HCT116 (cell line): ENCODE measurements around the gene RGS12. TPM values are rescaled to one million over a fixed set of nuclear protein-coding genes. Genes with fewer than 3 reads are reported as not detected.

Experiments
- ATAC-seq: fragments of 200-7000 bp; cut with Tn5 transposase; 2 replicates; pipeline ENCODE4 v1.9.1; 2020; ENCODE audit warnings: mild to moderate bottlenecking, moderate library complexity
- BruUV-seq: library from RNA; stranded (reverse); fragments of 400-500 nt; replicated peaks from 2 replicates; lab custom pipeline; 2021; lab: Mats Ljungman, UMichigan
- CTCF ChIA-PET: fragments of 300-600 bp; sonication (Branson Sonifier 250); formaldehyde crosslinking; loops from one replicate; lab custom pipeline; 2021; ENCODE audit warnings: antibody characterized with exemption; lab: Charles Lee
- POLR2A ChIA-PET: fragments of 300-600, 350-600 bp; sonication (Branson Sonifier 250); formaldehyde crosslinking; loops from one replicate; lab custom pipeline; 2021; ENCODE audit warnings: antibody characterized with exemption; lab: Charles Lee
- RAD21 ChIA-PET, 2 experiments: fragments of 300-600 bp; sonication (Branson Sonifier 250); formaldehyde crosslinking; loops; one replicate each; lab custom pipeline; 2023; ENCODE audit warnings: low total read pairs in 2 of 2; ENCODE audit not compliant: uncharacterized antibody in 2 of 2, unreplicated experiment in 2 of 2, low non-redundant PET in 1 of 2; lab: Charles Lee
- DNase-seq: peaks from one replicate; pipeline ENCODE4 v3.0.0-alpha.2; 2010; ENCODE audit warnings: low read depth, low spot score
- H2AFZ ChIP-seq: fragments of 200-600 bp; shearing (Covaris generic), sonication (generic); 2 replicates; pipeline ENCODE4 v1.6.1; 2017; ENCODE audit warnings: low read depth, mixed run types, mixed read lengths, antibody characterized with exemption, low read length; ENCODE audit not compliant: poor library complexity, severe bottlenecking
- H3K27ac ChIP-seq: 2 replicates; pipeline ENCODE4 v1.5.1; 2012; ENCODE audit warnings: low read depth, low read length
- H3K27me3 ChIP-seq: fragments of 200-600 bp; sonication (generic); 2 replicates; pipeline ENCODE4 v1.6.1; 2016; ENCODE audit warnings: mixed run types, low read length, mixed read lengths; ENCODE audit not compliant: insufficient read depth
- H3K36me3 ChIP-seq, 2 experiments: fragments of 200-500 bp in 1 of 2; fragments of 200-600 bp in 1 of 2; sonication (Bioruptor generic) in 1 of 2; sonication (generic) in 1 of 2; 2 replicates each; pipeline versions ENCODE4 v1.5.1 to v1.6.1; 2014 to 2016; ENCODE audit warnings: low read length in 2 of 2, inconsistent platforms in 1 of 2, mixed read lengths in 1 of 2, mixed run types in 1 of 2; ENCODE audit not compliant: insufficient read depth in 2 of 2, control insufficient read depth in 1 of 2
- H3K4me1 ChIP-seq, 2 experiments: fragments of 200-600 bp in 1 of 2; sonication (generic) in 1 of 2; 2 replicates each; pipeline versions ENCODE4 v1.5.1 to v1.6.1; 2012 to 2017; ENCODE audit warnings: low read length in 2 of 2, inconsistent platforms in 1 of 2, mild to moderate bottlenecking in 1 of 2, mixed read lengths in 1 of 2, mixed run types in 1 of 2, moderate library complexity in 1 of 2; ENCODE audit not compliant: insufficient read depth in 2 of 2, control insufficient read depth in 1 of 2
- H3K4me2 ChIP-seq: fragments of 200-600 bp; sonication (generic); 2 replicates; pipeline ENCODE4 v1.6.1; 2017; ENCODE audit warnings: mixed run types, low read length, mixed read lengths
- H3K4me3 ChIP-seq, 2 experiments: fragments of 200-600 bp in 1 of 2; sonication (generic) in 1 of 2; replicated peaks in 1 of 2; 2 replicates each; pipeline ENCODE4 v1.5.1; 2011 to 2016; ENCODE audit warnings: low read length in 2 of 2, control low read depth in 1 of 2, low read depth in 1 of 2, mild to moderate bottlenecking in 1 of 2, mixed read lengths in 1 of 2, mixed run types in 1 of 2
- H3K79me2 ChIP-seq: fragments of 200-600 bp; sonication (generic); 2 replicates; pipeline ENCODE4 v1.6.1; 2017; ENCODE audit warnings: mild to moderate bottlenecking, mixed run types, low read length, moderate library complexity, mixed read lengths; ENCODE audit not compliant: insufficient read depth
- H3K9ac ChIP-seq: fragments of 200-600 bp; sonication (generic); 2 replicates; pipeline ENCODE4 v1.6.1; 2016; ENCODE audit warnings: low read length, mixed read lengths
- H3K9me2 ChIP-seq: fragments of 200-600 bp; sonication (generic), shearing (Covaris generic); 2 replicates; pipeline ENCODE4 v1.6.1; 2017; ENCODE audit warnings: mixed run types, mild to moderate bottlenecking, moderate library complexity; ENCODE audit not compliant: insufficient read depth
- H3K9me3 ChIP-seq, 2 experiments: fragments of 200-500 bp in 1 of 2; fragments of 200-600 bp in 1 of 2; sonication (Bioruptor generic) in 1 of 2; sonication (generic) in 1 of 2; 2 replicates each; pipeline ENCODE4 v1.6.1; 2014 to 2017; ENCODE audit warnings: low read length in 2 of 2, mixed read lengths in 2 of 2, inconsistent platforms in 1 of 2, low read depth in 1 of 2, mild to moderate bottlenecking in 1 of 2, mixed run types in 1 of 2, moderate library complexity in 1 of 2; ENCODE audit not compliant: control insufficient read depth in 1 of 2, insufficient read depth in 1 of 2
- H4K20me1 ChIP-seq: fragments of 200-600 bp; sonication (generic), shearing (Covaris generic); 2 replicates; pipeline ENCODE4 v1.6.1; 2017; ENCODE audit warnings: mixed run types, mild to moderate bottlenecking, moderate library complexity; ENCODE audit not compliant: insufficient read depth
- EGR1 ChIP-seq: IDR thresholded peaks from 2 replicates; pipeline ENCODE4 v1.6.1; 2012; ENCODE audit warnings: low read depth
- ELF1 ChIP-seq: IDR thresholded peaks from 2 replicates; pipeline ENCODE4 v1.6.1; 2012; ENCODE audit warnings: low read depth, borderline replicate concordance
- EZH2phosphoT487 ChIP-seq: fragments of 200-600 bp; IDR thresholded peaks from 2 replicates; pipeline ENCODE4 v1.6.1; 2018; ENCODE audit warnings: antibody characterized with exemption, borderline replicate concordance
- FOSL1 ChIP-seq: IDR thresholded peaks from 2 replicates; pipeline ENCODE4 v1.6.1; 2012; ENCODE audit warnings: low read depth
- POLR2AphosphoS5 ChIP-seq: IDR thresholded peaks from 2 replicates; pipeline ENCODE4 v1.6.1; 2011; ENCODE audit warnings: mild to moderate bottlenecking, low read depth, low read length, moderate library complexity
- SIN3A ChIP-seq: IDR thresholded peaks from 2 replicates; pipeline ENCODE4 v1.6.1; 2012; ENCODE audit warnings: low read depth
- SP1 ChIP-seq: IDR thresholded peaks from 2 replicates; pipeline ENCODE4 v1.6.1; 2012; ENCODE audit warnings: low read depth
- SRF ChIP-seq: IDR thresholded peaks from 2 replicates; pipeline ENCODE4 v1.6.1; 2012; ENCODE audit warnings: low read depth
- YY1 ChIP-seq: IDR thresholded peaks from 2 replicates; pipeline ENCODE4 v1.6.1; 2011; ENCODE audit warnings: low read length, low read depth, moderate library complexity, mild to moderate bottlenecking; ENCODE audit not compliant: insufficient replicate concordance; ENCODE audit errors: extremely low read depth
- intact Hi-C: fragments of 100-400 bp; cut with micrococcal nuclease; formaldehyde crosslinking; loops from 2 replicates; pipeline ENCODE4 v1.10.0; 2022
- total RNA-seq: library from RNA; stranded (reverse); gene quantifications from one replicate; pipeline ENCODE4 v1.2.1, GENCODE V29; 2021; ENCODE audit not compliant: unreplicated experiment
- TF ChIP-seq, protein P1 (sequence below), 3 experiments: fragments of 200-600 bp in 1 of 3; sonication (generic) in 1 of 3; IDR thresholded peaks in 2 of 3; conservative IDR thresholded peaks in 1 of 3; 2 replicates each; pipeline ENCODE4 v1.5.1; 2012 to 2017; ENCODE audit warnings: low read depth in 2 of 3, low read length in 2 of 3, antibody characterized with exemption in 1 of 3, borderline replicate concordance in 1 of 3, control low read depth in 1 of 3, mild to moderate bottlenecking in 1 of 3, mixed read lengths in 1 of 3, mixed run types in 1 of 3, moderate library complexity in 1 of 3; ENCODE audit not compliant: insufficient read depth in 1 of 3
- TF ChIP-seq, protein P2 (sequence below): IDR thresholded peaks from 2 replicates; pipeline ENCODE4 v1.6.1; 2012
- TF ChIP-seq, protein P3 (sequence below): IDR thresholded peaks from 2 replicates; pipeline ENCODE4 v1.6.1; 2012; ENCODE audit warnings: low read depth
- TF ChIP-seq, protein P4 (sequence below): IDR thresholded peaks from 2 replicates; pipeline ENCODE4 v1.6.1; 2011; ENCODE audit warnings: mild to moderate bottlenecking, low read length, moderate library complexity; ENCODE audit not compliant: insufficient replicate concordance; ENCODE audit errors: extremely low read depth

Gene RGS12
- total RNA-seq, 1 experiment from 2014 or later: 22.2 TPM

DNA sequence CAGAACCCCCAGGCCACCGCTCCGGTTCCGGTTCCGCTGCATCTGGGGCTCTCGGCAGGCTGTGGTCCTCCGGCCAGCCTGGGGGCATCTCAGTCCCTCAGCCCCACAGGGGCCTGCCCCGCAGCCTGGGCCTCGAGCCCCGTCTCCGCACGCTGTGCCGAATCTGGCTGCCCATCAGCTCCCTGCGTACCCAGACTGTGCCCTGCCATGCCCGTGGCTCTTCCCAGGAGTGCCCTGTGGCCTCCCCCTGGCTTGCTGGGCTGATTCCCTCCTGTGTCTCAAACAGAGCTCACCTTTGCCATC is 44.7 kb upstream of the RGS12 start:
- Histone ChIP-seq H3K9me2 (no peaks in the 10 kb centered on the region), H3K4me2 (no peak overlapping the region), H4K20me1 (no peaks in the 10 kb centered on the region), H3K27ac (no peak overlapping the region), H3K4me1 (no peaks in the 10 kb centered on the region), H3K9ac (no peak overlapping the region), H2AFZ (no peak overlapping the region), H3K9me3 (no peaks in the 10 kb centered on the region)
- no peak for ATAC-seq
- no peak for TF ChIP-seq YY1
- TF ChIP-seq SRF: no peak
- no peak for TF ChIP-seq EZH2phosphoT487
- TF ChIP-seq, protein P1, sequence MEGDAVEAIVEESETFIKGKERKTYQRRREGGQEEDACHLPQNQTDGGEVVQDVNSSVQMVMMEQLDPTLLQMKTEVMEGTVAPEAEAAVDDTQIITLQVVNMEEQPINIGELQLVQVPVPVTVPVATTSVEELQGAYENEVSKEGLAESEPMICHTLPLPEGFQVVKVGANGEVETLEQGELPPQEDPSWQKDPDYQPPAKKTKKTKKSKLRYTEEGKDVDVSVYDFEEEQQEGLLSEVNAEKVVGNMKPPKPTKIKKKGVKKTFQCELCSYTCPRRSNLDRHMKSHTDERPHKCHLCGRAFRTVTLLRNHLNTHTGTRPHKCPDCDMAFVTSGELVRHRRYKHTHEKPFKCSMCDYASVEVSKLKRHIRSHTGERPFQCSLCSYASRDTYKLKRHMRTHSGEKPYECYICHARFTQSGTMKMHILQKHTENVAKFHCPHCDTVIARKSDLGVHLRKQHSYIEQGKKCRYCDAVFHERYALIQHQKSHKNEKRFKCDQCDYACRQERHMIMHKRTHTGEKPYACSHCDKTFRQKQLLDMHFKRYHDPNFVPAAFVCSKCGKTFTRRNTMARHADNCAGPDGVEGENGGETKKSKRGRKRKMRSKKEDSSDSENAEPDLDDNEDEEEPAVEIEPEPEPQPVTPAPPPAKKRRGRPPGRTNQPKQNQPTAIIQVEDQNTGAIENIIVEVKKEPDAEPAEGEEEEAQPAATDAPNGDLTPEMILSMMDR (IDR thresholded peaks at IDR 0.05 in 2 of 3, conservative IDR thresholded peaks at IDR 0.05 in 1 of 3; ENCODE audit: borderline replicate concordance in 1 of 3, insufficient read depth in 1 of 3, low read depth in 2 of 3, low read length in 2 of 3): no peak
- TF ChIP-seq POLR2AphosphoS5: no peak
- TF ChIP-seq SIN3A: no peak
- TF ChIP-seq, protein P2, sequence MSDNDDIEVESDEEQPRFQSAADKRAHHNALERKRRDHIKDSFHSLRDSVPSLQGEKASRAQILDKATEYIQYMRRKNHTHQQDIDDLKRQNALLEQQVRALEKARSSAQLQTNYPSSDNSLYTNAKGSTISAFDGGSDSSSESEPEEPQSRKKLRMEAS: no peak
- no peak for TF ChIP-seq FOSL1
- TF ChIP-seq SP1: no peak
- no peak for TF ChIP-seq EGR1
- TF ChIP-seq, protein P3, sequence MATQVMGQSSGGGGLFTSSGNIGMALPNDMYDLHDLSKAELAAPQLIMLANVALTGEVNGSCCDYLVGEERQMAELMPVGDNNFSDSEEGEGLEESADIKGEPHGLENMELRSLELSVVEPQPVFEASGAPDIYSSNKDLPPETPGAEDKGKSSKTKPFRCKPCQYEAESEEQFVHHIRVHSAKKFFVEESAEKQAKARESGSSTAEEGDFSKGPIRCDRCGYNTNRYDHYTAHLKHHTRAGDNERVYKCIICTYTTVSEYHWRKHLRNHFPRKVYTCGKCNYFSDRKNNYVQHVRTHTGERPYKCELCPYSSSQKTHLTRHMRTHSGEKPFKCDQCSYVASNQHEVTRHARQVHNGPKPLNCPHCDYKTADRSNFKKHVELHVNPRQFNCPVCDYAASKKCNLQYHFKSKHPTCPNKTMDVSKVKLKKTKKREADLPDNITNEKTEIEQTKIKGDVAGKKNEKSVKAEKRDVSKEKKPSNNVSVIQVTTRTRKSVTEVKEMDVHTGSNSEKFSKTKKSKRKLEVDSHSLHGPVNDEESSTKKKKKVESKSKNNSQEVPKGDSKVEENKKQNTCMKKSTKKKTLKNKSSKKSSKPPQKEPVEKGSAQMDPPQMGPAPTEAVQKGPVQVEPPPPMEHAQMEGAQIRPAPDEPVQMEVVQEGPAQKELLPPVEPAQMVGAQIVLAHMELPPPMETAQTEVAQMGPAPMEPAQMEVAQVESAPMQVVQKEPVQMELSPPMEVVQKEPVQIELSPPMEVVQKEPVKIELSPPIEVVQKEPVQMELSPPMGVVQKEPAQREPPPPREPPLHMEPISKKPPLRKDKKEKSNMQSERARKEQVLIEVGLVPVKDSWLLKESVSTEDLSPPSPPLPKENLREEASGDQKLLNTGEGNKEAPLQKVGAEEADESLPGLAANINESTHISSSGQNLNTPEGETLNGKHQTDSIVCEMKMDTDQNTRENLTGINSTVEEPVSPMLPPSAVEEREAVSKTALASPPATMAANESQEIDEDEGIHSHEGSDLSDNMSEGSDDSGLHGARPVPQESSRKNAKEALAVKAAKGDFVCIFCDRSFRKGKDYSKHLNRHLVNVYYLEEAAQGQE: no peak
- TF ChIP-seq, protein P4, sequence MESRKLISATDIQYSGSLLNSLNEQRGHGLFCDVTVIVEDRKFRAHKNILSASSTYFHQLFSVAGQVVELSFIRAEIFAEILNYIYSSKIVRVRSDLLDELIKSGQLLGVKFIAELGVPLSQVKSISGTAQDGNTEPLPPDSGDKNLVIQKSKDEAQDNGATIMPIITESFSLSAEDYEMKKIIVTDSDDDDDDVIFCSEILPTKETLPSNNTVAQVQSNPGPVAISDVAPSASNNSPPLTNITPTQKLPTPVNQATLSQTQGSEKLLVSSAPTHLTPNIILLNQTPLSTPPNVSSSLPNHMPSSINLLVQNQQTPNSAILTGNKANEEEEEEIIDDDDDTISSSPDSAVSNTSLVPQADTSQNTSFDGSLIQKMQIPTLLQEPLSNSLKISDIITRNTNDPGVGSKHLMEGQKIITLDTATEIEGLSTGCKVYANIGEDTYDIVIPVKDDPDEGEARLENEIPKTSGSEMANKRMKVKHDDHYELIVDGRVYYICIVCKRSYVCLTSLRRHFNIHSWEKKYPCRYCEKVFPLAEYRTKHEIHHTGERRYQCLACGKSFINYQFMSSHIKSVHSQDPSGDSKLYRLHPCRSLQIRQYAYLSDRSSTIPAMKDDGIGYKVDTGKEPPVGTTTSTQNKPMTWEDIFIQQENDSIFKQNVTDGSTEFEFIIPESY: no peak
- TF ChIP-seq ELF1: no peak
- TF ChIP-seq, all 23 proteins: peak for 0
- BruUV-seq: no TSS peak
- ChIA-PET RAD21 (no interaction called here), POLR2A (no interaction called here), CTCF (no interaction called here)
- H3K79me2 ChIP-seq: no peaks in the 10 kb centered on the region
- no peaks in the 10 kb centered on the region for H3K36me3 ChIP-seq
- intact Hi-C loops: no loop called here
- no peaks in the 10 kb centered on the region for H3K27me3 ChIP-seq
- DNase-seq: no peak
- no peak overlapping the region for H3K4me3 ChIP-seq
